OCI-LY3 (cell line): Measurements from ENCODE around the gene DST.

Source experiments
- CTCF ChIP-seq: fragments of 200-600, 300-600 bp; sonication (generic); IDR thresholded peaks from 2 replicates; pipeline ENCODE4 v1.5.1; 2014; ENCODE audit warnings: antibody characterized with exemption, low read length, low read depth
- EZH2phosphoT487 ChIP-seq: fragments of 200-600 bp; shearing (Covaris generic); IDR thresholded peaks from 2 replicates; pipeline ENCODE4 v1.6.1; 2018; ENCODE audit warnings: antibody characterized with exemption, mixed run types, low read depth

DNA sequence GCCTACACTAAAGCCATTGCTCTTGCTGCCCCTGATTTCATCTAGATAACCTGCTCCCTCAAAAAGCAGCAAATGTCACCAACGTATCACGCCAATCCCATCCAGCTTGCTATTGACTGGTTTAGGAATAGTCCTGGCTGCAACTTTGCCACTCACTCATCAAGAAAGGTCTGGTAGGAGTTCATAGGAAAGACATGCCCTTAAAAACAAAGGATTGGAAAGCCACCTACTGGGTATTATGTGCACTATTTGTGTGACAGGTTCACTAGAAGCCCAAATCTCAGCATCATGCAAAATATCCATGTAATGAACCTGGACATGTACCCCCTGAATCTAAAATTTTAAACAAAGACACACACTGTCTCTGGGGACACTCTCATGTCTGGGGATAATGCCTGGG lies 224.9 kb downstream of the DST start:
- peak; percentile 9; the same call in 1 of the 2 replicates for TF ChIP-seq CTCF
- TF ChIP-seq EZH2phosphoT487: no peak
